ENCODE results near the gene FAM193B. TPM values are rescaled to one million over a fixed set of nuclear protein-coding genes. Genes with fewer than 3 reads are reported as not detected.

Gene FAM193B
- total RNA-seq, 1 donor from 2014 or later, result 72.4 TPM

- no peak for DNase-seq (ENCODE audit: extremely low spot score in 2 of 2)
- H3K27me3 ChIP-seq, result no peaks in the 10 kb centered on the region
- intact Hi-C loops (cut with DNase I), result no loop called here
- H3K4me1 ChIP-seq, result peaks cover 5% of the 10 kb centered on the region
- peaks cover 0 to 15% of the 10 kb centered on the region in 2 donors for H3K36me3 ChIP-seq
- H3K9me3 ChIP-seq, result no peaks in the 10 kb centered on the region
- TF ChIP-seq POLR2A (IDR thresholded peaks at IDR 0.05) (no peak), POLR2AphosphoS5 (IDR thresholded peaks at IDR 0.05; ENCODE audit: insufficient read depth in 1 of 2, low read depth in 1 of 2) (no peak)
- TF ChIP-seq, protein P1, sequence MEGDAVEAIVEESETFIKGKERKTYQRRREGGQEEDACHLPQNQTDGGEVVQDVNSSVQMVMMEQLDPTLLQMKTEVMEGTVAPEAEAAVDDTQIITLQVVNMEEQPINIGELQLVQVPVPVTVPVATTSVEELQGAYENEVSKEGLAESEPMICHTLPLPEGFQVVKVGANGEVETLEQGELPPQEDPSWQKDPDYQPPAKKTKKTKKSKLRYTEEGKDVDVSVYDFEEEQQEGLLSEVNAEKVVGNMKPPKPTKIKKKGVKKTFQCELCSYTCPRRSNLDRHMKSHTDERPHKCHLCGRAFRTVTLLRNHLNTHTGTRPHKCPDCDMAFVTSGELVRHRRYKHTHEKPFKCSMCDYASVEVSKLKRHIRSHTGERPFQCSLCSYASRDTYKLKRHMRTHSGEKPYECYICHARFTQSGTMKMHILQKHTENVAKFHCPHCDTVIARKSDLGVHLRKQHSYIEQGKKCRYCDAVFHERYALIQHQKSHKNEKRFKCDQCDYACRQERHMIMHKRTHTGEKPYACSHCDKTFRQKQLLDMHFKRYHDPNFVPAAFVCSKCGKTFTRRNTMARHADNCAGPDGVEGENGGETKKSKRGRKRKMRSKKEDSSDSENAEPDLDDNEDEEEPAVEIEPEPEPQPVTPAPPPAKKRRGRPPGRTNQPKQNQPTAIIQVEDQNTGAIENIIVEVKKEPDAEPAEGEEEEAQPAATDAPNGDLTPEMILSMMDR (IDR thresholded peaks at IDR 0.05), result no peak
- H3K4me3 ChIP-seq, result no peak overlapping the region
- H3K27ac ChIP-seq, result no peak overlapping the region
Measured at GRCh38 chr5:177507165-177507564, 47.2 kb downstream of the FAM193B start.

DNA sequence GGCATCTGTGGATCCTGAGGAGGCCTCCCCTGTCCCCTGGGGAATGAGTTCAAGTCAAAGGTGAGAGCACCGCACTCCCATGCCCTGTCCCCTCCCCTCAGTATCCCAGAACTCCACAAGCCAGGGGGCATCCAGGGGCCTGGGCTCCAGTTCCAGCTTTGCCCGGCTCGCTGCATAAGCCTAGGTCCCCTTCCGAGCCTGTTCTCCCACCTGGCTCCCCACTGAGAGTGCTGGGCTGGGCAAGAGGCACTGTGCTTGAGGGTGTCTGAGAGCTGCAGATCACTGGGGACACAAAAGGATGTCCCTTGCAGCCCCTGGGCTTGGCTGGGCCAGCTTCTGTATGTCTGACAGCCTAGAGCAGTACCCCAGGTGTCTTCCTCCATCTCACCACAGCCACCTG lies 49.3 kb downstream of the FAM193B start:
- H3K27ac ChIP-seq, result no peak overlapping the region
- no peak for DNase-seq (ENCODE audit: extremely low spot score in 2 of 2)
- no peak overlapping the region for H3K4me3 ChIP-seq
- no peaks in the 10 kb centered on the region for H3K9me3 ChIP-seq
- no peaks in the 10 kb centered on the region for H3K36me3 ChIP-seq
- TF ChIP-seq POLR2AphosphoS5 (IDR thresholded peaks at IDR 0.05; ENCODE audit: insufficient read depth in 1 of 2, low read depth in 1 of 2), result no peak
- TF ChIP-seq POLR2A (IDR thresholded peaks at IDR 0.05), result no peak
- TF ChIP-seq, protein P1 (IDR thresholded peaks at IDR 0.05), result no peak
- peaks cover 5% of the 10 kb centered on the region for H3K4me1 ChIP-seq
- intact Hi-C loops (cut with DNase I), result no loop called here
- no peaks in the 10 kb centered on the region for H3K27me3 ChIP-seq

DNA sequence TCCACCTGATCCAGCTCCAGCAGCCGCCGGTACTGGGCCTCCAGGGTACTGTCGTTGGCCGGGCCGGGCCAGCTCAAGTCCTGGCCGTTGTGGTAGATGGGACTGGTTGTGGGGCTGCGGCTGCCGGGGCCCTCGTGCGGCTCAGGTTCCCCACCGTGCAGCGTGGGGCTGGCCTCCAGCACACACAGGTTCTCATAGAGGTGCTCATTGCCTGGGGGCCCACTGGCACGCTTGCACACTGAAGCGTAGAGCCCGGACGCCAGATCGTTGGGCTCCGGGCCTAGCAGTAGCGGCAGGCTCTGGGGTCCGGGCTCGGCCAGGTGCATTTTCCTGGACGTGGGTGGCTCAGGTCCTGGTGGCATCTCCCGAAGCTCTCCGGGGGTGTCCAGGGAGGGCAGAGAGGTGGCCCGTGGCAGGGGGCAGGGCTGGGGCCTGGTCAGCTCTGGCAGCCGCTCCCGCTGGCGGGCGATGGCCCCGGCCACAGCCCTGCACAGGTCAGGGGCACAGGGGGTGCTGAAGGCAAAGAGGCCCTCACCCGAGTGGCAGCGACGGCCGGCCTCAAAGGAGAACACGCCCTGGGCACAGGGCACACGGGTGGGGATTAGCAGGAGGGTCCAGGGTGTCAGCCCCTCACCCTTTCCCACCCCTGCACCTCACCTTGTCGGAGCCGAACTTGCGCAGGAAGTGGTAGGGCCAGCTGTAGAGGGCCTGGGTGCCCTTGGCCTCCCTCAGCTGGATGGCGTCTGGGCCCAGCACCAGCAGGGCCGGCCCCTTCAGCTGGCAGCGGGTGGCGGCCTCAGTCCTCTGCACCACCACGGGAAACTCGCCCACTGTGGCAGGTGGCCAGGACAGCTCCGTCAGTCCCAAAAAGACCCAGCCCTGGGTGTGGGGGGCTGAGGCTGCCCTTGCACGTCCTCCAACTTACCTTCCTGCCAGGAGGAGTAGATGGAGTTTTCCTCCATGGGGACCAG lies 50.0 kb downstream of the FAM193B start:
- intact Hi-C loops (cut with DNase I), result no loop called here
- Histone ChIP-seq H3K9me3 (no peaks in the 10 kb centered on the region), H3K36me3 (no peaks in the 10 kb centered on the region), H3K4me1 (no peaks in the 10 kb centered on the region), H3K27me3 (no peaks in the 10 kb centered on the region), H3K4me3 (no peak overlapping the region), H3K27ac (no peak overlapping the region)
- DNase-seq (ENCODE audit: extremely low spot score in 2 of 2), result no peak
- TF ChIP-seq POLR2AphosphoS5 (IDR thresholded peaks at IDR 0.05; ENCODE audit: insufficient read depth in 1 of 2, low read depth in 1 of 2) (no peak), POLR2A (IDR thresholded peaks at IDR 0.05) (no peak)
- TF ChIP-seq, protein P1 (IDR thresholded peaks at IDR 0.05), result no peak

DNA sequence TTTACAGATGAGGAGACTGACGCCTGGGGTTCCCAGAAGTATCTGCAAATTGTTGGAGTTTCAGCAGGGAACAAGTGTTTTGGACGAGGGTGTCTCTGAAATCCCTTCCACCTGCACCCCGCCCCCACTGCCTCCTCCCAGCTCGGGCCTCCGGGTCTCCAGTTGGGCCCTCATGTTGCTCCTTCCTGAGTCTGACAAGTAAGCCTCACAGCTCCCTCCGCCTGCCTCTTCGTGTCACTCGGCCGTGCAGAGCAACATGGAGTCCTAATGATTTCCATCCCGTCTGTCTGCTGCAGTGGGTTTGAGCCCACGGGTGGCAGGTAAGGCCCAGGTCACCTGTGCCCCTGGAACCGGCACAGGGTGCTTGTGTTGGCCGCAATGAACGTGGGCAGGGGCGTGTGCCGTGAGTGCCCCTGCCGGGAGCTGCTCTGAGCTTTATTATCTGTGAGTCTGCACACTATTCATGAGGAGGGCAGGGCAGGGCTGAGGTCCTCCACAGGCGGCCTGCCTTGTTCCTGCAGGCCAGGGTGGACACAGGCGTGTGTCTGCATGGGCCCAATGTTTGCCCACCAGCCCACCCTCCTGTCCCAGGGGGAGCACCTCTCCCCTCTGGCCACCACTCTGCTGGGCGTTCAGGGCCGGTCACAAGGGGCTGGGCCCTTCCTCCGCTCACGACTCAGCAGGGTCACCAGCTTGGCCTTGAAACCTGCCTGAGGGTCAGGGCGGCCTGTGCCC lies 50.8 kb downstream of the FAM193B start:
- no peaks in the 10 kb centered on the region for H3K36me3 ChIP-seq
- DNase-seq (ENCODE audit: extremely low spot score in 2 of 2), result no peak
- H3K9me3 ChIP-seq, result no peaks in the 10 kb centered on the region
- peaks cover 2% of the 10 kb centered on the region for H3K4me1 ChIP-seq
- H3K27me3 ChIP-seq, result no peaks in the 10 kb centered on the region
- intact Hi-C loops (cut with DNase I), result no loop called here
- TF ChIP-seq, protein P1 (IDR thresholded peaks at IDR 0.05), result no peak
- TF ChIP-seq POLR2A (IDR thresholded peaks at IDR 0.05), result no peak
- TF ChIP-seq POLR2AphosphoS5 (IDR thresholded peaks at IDR 0.05; ENCODE audit: insufficient read depth in 1 of 2, low read depth in 1 of 2), result no peak
- H3K27ac ChIP-seq, result no peak overlapping the region
- no peak overlapping the region for H3K4me3 ChIP-seq

Data from vagina (tissue), 2 donors.